Left ventricle myocardium superior (tissue), 1 donor: ENCODE measurements around the gene CEACAM3. TPM values are rescaled to one million over a fixed set of nuclear protein-coding genes. Genes with fewer than 3 reads are reported as not detected.
"Not testable (repeated sequence)": the region's sequence is repeated elsewhere in the genome, so short reads cannot be mapped to it uniquely, and the experiment has no call there.

Experiments used
- ATAC-seq: fragments of 200-7000 bp; cut with Tn5 transposase; one replicate; pipeline ENCODE4 v1.9.1; 2020; ENCODE audit warnings: mild to moderate bottlenecking, moderate library complexity
- DNase-seq: peaks from one replicate; pipeline ENCODE4 v3.0.0-alpha.2; 2020
- intact Hi-C: fragments of 100-400 bp; cut with micrococcal nuclease; formaldehyde crosslinking; loops from one replicate; pipeline ENCODE4 v1.11.0; 2022
- long read RNA-seq: library from polyadenylated mRNA; unstranded; transcript quantifications from one replicate; pipeline ENCODE4 v2.0.0, GENCODE V29; 2021
- total RNA-seq: library from RNA; stranded (reverse); fragmentation: NEBNext Ultra II Directional; extraction: Animal tissue kit (Norgen Biotek cat#: 25700); gene quantifications from one replicate; pipeline ENCODE4 v1.2.1, GENCODE V29; 2021
- donor health status: DM: no; HTN: yes; CAD: no; lungs with severe emphysema.

The CEACAM3 gene
- 0.32 TPM for total RNA-seq
- long read RNA-seq: 0 reads

GRCh38 chr19:41796362-41796761 is at the start of gene CEACAM3:
Gene CEACAM3, plus strand, starts transcription at chr19:41796587. Its CDS starts 91 bp downstream, at chr19:41796678.
- ATAC-seq (peak; percentile 45), DNase-seq (no peak)
- intact Hi-C loops: no loop called here

- ATAC-seq (peak; percentile 74), DNase-seq (no peak)
- intact Hi-C loops: no loop called here
Observed at GRCh38 chr19:41746593-41747227, 49.7 kb upstream of the CEACAM3 start.

DNA sequence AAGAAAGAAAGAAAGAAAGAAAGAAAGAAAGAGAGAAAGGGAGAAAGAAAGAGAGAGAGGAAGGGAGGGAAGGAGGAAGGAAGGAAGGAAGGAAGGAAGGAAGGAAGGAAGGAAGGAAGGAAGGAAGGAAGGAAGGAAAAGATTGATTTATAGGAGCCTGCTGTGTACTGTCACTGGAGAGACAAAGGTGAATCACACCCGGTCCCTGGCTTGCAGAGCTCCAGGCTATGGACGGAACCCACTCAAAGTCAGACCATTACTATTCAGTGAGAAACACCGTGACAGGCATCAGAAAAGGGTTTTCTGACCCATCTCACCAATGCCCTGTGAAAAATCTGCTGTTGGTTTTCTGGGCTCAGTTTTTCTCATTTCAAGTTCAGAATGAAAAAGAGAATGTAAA is 48.4 kb upstream of the CEACAM3 start:
- DNase-seq: no peak
- no peak for ATAC-seq
- intact Hi-C loops: no loop called here

DNA sequence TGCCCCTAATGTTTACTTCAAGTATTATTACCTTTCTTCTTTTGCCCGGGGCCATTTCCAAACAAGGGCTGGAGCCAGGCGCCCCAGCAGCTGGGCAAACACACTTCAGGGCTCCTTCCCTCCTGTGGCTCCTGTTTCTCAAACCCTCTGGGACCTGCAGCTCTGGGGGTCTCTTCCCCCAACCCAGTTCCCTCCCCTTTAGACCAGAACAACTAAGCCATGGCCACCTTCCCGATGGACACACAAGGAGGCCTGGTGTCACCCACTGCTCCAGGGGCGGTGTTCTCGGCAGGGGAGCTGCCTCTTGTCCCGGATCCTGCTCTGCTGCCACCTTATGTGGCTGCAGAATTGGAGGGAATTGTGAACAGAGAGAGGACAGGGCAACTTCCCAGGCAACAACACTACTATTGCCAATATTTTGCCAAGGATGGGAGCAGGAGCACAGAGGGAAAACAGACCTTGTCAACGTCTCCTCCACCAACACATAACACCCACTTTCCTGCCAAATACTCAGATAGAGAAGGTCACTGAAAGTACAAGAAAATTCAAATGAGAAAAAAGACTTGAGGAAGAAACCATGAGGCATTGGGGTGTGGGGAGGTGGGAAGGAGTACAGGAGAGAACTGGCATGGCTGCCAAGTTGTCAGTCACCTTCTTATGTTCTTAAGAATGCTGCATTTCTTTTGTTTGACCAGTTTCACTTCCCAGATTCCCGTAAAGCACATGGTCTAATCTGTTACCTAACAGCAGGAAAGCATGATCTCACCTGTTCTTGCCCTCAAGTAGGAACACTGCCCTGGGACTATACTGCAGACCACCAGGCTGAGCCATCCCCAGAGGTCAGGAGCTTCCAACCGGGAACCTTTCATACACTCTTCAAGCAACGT is 45.9 kb upstream of the CEACAM3 start:
- peak; percentile 37 for ATAC-seq
- intact Hi-C loops, DNase-seq: not testable (repeated sequence)

- ATAC-seq (no peak), DNase-seq (peak; percentile 69)
- intact Hi-C loops: no loop called here
Observed at GRCh38 chr19:41753159-41753558, 43.2 kb upstream of the CEACAM3 start.

DNA sequence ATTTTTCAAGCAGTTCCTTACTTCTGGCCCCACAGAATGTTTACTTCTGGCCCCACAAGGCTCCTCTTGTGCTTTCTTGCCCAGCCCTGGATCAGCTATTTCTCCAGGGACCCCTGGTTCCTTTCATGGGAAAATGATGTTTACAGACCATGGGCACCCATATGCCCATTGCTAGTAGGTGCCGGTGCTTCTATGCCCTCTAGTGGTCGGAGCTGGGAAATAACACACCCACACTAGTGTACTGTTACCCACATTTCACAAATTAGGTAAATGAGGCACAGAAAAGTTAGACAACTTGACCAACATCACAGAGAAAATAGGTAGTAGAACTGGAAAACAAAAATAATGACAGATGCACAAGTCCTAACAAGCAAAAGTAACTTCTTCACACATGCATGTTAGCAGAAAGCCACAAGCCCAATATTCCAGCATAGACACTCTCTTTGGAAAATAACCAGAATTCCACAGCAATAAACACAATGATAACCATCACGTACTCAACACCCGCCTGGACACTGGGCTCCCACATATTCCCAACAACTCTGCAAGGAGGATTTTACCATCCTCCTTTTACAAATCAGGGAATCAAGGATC is 42.4 kb upstream of the CEACAM3 start:
- no peak for DNase-seq

DNA sequence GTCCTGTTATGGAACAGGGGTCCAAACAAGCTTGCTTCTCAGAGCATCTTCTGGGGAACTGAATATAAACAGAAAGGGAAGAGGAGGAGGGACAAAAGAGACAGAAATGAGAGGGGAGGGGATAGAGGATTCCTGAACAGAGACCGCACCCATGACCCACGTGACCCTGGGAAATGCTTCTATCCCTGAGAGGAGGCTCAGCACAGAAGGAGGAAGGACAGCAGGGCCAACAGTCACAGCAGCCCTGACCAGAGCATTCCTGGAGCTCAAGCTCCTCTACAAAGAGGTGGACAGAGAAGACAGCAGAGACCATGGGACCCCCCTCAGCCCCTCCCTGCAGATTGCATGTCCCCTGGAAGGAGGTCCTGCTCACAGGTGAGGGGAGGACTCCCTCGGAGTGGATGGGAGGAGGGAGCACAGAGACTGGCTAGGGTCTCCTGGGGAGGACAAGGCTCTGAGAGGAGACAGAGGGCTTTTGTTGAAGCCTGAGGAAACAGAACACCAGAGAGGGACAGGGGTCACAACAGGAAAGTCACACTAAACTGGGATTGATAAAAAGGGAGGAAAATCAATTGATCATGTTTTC is 41.0 kb upstream of the CEACAM3 start, which contains the start of gene CEACAM6:
Gene CEACAM6, plus strand, starts transcription at position 203 of the 586 bp plus-strand sequence. Its CDS starts 109 bp downstream, at position 312.
- intact Hi-C loops: no loop called here
- no peak for ATAC-seq
- DNase-seq: no peak

More for the DNA sequence above, 42.4 kb upstream of the CEACAM3 start:
- intact Hi-C loops: no loop called here
- ATAC-seq: peak; percentile 70

DNA sequence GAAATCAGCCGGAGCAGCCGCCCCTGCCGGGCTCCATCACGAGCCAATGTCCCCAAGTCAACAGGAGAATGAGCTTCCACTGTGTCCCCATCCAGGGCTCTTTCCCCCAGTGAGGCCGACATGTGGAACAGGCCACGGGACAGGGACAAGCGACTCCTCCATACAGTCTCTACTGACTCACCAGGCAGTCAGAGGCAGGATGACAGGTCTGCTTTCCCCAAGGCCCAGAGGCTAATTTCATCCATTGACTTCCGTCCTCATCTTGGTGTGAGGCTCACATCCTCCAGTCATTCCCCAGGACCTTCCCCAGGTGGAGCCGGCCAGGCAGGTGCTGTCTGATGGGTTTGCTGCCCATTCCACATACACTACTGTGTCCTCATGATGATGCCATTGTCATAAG is 37.5 kb upstream of the CEACAM3 start:
- no peak for ATAC-seq
- intact Hi-C loops: no loop called here
- no peak for DNase-seq

- no peak for DNase-seq
- intact Hi-C loops: no loop called here
- no peak for ATAC-seq
Observed at GRCh38 chr19:41767115-41767514, 29.3 kb upstream of the CEACAM3 start.

DNA sequence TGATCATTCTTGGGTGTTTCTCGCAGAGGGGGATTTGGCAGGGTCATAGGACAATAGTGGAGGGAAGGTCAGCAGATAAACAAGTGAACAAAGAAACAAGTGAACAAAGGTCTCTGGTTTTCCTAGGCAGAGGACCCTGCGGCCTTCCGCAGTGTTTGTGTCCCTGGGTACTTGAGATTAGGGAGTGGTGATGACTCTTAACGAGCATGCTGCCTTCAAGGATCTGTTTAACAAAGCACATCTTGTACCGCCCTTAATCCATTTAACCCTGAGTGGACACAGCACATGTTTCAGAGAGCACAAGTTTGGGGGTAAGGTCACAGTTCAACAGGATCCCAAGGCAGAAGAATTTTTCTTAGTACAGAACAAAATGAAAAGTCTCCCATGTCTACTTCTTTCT is 28.3 kb upstream of the CEACAM3 start:
- ATAC-seq, DNase-seq, intact Hi-C loops: not testable (repeated sequence)

- intact Hi-C loops: no loop called here
- no peak for DNase-seq
- ATAC-seq: no peak
Observed at GRCh38 chr19:41769608-41770007, 26.8 kb upstream of the CEACAM3 start.

DNA sequence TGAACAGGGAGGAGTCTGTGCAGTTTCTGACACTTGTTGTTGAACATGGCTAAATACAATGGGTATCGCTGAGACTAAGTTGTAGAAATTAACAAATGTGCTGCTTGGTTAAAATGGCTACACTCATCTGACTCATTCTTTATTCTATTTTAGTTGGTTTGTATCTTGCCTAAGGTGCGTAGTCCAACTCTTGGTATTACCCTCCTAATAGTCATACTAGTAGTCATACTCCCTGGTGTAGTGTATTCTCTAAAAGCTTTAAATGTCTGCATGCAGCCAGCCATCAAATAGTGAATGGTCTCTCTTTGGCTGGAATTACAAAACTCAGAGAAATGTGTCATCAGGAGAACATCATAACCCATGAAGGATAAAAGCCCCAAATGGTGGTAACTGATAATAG is 25.0 kb upstream of the CEACAM3 start:
- ATAC-seq (no peak), DNase-seq (no peak)
- intact Hi-C loops: no loop called here

- intact Hi-C loops: no loop called here
- ATAC-seq (no peak), DNase-seq (no peak)
Observed at GRCh38 chr19:41774515-41774980, 21.8 kb upstream of the CEACAM3 start.

DNA sequence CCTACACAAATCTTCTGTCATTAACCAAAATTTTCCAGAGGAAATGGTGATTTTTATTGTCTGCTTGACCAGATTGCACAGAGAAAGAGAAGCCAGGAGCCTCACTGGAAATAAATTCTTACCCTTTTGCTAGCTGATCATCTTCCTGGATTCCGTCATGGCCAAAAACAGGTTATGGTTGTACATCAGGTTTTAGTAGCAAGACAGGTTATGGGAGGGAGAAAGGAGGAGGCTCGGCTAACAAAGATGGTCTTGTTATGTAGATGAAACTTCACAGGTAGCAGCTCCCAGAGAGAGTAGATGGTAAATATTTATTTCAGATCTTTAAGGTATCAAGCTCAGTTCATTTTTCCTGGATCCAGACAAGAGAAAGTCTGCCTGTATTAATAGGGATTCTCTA is 19.7 kb upstream of the CEACAM3 start:
- intact Hi-C loops: no loop called here
- no peak for ATAC-seq

DNA sequence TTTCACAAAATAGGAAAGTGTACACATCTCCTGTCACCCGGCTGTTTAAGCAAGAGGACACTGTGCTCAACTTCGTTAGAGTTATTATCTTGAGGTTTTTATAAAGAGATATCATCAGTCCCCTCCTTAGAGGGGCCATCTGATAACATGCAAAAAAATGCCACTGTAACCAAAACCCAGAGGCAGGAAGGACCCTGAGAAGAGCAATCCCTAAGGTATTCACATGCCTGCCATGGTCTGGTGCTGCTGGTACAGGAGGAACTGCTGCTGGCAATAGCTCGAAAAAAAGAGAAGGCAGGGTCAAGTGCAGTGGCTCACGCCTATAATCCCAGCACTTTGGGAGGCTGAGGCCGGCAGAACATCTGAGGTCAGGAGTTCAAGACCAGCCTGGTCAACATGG is 12.8 kb upstream of the CEACAM3 start:
- intact Hi-C loops: no loop called here
- no peak for DNase-seq
- ATAC-seq: no peak

More for the DNA sequence above, 19.7 kb upstream of the CEACAM3 start:
- DNase-seq: no peak

DNA sequence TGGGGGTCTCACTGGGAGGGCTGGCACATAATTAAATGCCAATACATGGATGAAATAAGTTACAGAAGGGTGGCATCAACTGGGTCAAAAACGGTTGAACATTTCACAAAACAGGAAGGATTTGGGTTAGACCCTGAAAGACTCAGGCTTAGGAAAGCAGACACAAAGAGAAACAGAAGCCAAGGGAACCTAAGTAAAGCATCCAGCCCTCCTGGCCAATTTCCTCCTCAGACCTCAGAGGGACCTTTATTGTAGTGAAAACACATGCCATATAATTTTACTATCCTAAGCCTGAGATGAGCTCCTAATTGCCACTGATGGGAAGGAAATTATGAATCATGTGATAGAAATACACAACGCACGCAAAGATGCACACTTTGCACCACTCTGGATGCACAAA is 12.1 kb upstream of the CEACAM3 start:
- ATAC-seq (no peak), DNase-seq (no peak)
- intact Hi-C loops: no loop called here

GRCh38 chr19:41784743-41785142 is 11.6 kb upstream of the CEACAM3 start:
- no peak for DNase-seq
- ATAC-seq: no peak
- intact Hi-C loops: no loop called here

- ATAC-seq (peak; percentile 53), DNase-seq (no peak)
- intact Hi-C loops: no loop called here
Observed at GRCh38 chr19:41785653-41786052, 10.7 kb upstream of the CEACAM3 start.

GRCh38 chr19:41787055-41787454 is 9.3 kb upstream of the CEACAM3 start:
- no peak for ATAC-seq
- intact Hi-C loops: no loop called here
- no peak for DNase-seq

DNA sequence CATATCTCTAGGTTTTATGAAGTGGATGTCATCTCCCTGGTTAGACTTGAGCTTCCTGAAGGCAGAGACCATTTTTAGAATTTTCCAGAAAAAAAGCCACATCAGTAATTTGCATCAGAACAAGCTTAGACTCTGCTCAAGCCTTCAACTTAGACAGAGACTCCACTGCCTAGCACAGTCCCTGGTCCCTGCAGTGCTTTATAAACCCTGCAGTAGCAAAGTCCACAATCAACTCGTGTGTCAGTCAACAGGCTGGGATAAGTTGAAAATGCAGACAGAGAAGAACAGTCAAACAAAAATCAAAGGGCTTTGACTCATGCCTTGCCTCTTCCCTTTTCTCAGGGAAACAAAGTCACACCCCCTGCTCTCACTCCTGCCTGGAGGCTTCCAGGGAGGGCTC is 7.9 kb upstream of the CEACAM3 start:
- intact Hi-C loops, DNase-seq, ATAC-seq: not testable (repeated sequence)
